Lung (tissue), 12 donors: ENCODE measurements around the gene PKD1. TPM values are rescaled to one million over a fixed set of nuclear protein-coding genes. Genes with fewer than 3 reads are reported as not detected.

Source experiments
- ATAC-seq: fragments of 200-7000 bp; cut with Tn5 transposase; one replicate; pipeline ENCODE4 v1.9.1; 2020; ENCODE audit warnings: moderate number of reproducible peaks; ENCODE audit not compliant: insufficient read depth, low FRiP score
- DNase-seq, 3 donors: peaks; one replicate each; pipeline ENCODE4 v3.0.0-alpha.2; 2013 to 2017
- H3K27ac ChIP-seq, 2 donors: one replicate each; pipeline ENCODE4 v1.5.1; 2013; ENCODE audit warnings: mild to moderate bottlenecking in 2 of 2, moderate library complexity in 2 of 2, control low read depth in 1 of 2, inconsistent platforms in 1 of 2, low read depth in 1 of 2, low read length in 1 of 2
- H3K27me3 ChIP-seq, 3 donors: one replicate each; pipeline ENCODE4 v1.5.1; 2013; ENCODE audit warnings: low read length in 2 of 3; ENCODE audit not compliant: control insufficient read depth in 3 of 3, insufficient read depth in 3 of 3
- H3K36me3 ChIP-seq, 4 donors: one replicate each; pipeline ENCODE4 v1.5.1; 2013; ENCODE audit warnings: low read length in 4 of 4, mild to moderate bottlenecking in 1 of 4, moderate library complexity in 1 of 4; ENCODE audit not compliant: control insufficient read depth in 4 of 4, insufficient read depth in 4 of 4
- H3K4me1 ChIP-seq, 5 donors: one replicate each; pipeline ENCODE4 v1.5.1; 2013; ENCODE audit warnings: low read length in 5 of 5, mild to moderate bottlenecking in 2 of 5, moderate library complexity in 1 of 5; ENCODE audit not compliant: control insufficient read depth in 5 of 5, insufficient read depth in 5 of 5
- H3K4me3 ChIP-seq: one replicate; pipeline ENCODE4 v1.5.1; 2013; ENCODE audit warnings: mild to moderate bottlenecking, control low read depth, moderate library complexity
- H3K9ac ChIP-seq, 2 donors: one replicate each; pipeline ENCODE4 v1.5.1; 2013; ENCODE audit warnings: low read length in 2 of 2, control low read depth in 1 of 2; ENCODE audit not compliant: insufficient read depth in 1 of 2
- H3K9me3 ChIP-seq, 4 donors: one replicate each; pipeline ENCODE4 v1.5.1; 2013; ENCODE audit warnings: low read length in 3 of 4, mild to moderate bottlenecking in 1 of 4, moderate library complexity in 1 of 4; ENCODE audit not compliant: control insufficient read depth in 4 of 4, insufficient read depth in 3 of 4
- WGBS, 2 donors: extraction: QIAGEN DNeasy Blood & Tissue Kit; methylation state at CpG; one replicate each; pipeline ENCODE4 v1.1.7; 2013; 5-methylcytosine and 5-hydroxymethylcytosine counted together
- polyA plus RNA-seq, 2 donors: library from polyadenylated mRNA; stranded (reverse); fragments of 200-250 nt; gene quantifications; one replicate each; pipeline ENCODE4 v1.2.1, GENCODE V29; 2013
- total RNA-seq, 2 donors: library from RNA; depleted of rRNA in 1 of 2; stranded (reverse); fragments of >200 nt in 1 of 2; gene quantifications; one replicate each; pipeline ENCODE4 v1.2.1, GENCODE V29; 2014 to 2021
- TF ChIP-seq, protein P1 (sequence below): IDR thresholded peaks from 2 replicates; pipeline ENCODE4 v1.5.1; 2012; ENCODE audit warnings: mild to moderate bottlenecking; ENCODE audit errors: control extremely low read depth, extremely low read depth
- donor health status: control.
- donor health status: control.
- donor health status: Bipolar disorder and iron deficiency.
- donor health status: healthy.
- donor health status: DM: yes; HTN: yes; CAD: no.

Gene PKD1
- total and polyA plus RNA-seq, 4 donors = 39.1 to 128 (median 64.6) TPM

DNA sequence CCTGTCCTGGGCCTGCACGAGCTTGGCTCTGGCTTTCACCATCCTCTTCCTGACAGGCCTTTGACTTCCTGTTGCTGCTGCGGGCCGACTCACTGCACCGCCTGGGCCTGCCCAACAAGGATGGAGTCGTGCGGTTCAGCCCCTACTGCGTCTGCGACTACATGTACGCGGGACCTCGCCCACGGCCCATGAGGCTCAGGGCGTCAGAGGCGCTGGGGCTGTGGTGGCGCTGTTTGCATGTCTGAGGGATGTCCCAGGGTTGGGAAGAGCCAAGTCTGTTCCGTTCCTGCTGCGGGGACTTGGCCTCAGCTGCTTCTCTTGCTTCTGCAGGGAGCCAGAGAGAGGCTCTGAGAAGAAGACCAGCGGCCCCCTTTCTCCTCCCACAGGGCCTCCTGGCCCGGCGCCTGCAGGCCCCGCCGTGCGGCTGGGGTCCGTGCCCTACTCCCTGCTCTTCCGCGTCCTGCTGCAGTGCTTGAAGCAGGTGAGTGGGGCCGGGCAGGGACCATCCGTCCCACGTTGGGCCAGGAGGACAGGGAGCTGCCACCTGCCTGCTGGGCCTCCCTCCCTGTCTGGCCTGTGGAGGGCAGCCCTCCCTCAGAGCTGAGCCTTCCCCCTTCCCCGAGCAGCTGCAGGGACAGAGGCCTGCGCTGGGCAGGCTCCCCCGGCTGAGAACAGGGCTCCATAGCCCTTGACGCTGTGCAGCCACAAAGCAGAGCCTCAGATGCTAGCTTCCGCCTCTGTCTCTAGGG lies 64.1 kb downstream of the PKD1 start:
- H3K9ac ChIP-seq = no peak overlapping the region
- no peak for DNase-seq
- H3K27me3 ChIP-seq = no peaks in the 10 kb centered on the region
- H3K36me3 ChIP-seq = peaks cover 3 to 70% (median 18%) of the 10 kb centered on the region in 4 donors
- WGBS, 2 donors = 85 to 87% methylated on average over 34 of the region's 34 CpGs
- TF ChIP-seq, protein P1, sequence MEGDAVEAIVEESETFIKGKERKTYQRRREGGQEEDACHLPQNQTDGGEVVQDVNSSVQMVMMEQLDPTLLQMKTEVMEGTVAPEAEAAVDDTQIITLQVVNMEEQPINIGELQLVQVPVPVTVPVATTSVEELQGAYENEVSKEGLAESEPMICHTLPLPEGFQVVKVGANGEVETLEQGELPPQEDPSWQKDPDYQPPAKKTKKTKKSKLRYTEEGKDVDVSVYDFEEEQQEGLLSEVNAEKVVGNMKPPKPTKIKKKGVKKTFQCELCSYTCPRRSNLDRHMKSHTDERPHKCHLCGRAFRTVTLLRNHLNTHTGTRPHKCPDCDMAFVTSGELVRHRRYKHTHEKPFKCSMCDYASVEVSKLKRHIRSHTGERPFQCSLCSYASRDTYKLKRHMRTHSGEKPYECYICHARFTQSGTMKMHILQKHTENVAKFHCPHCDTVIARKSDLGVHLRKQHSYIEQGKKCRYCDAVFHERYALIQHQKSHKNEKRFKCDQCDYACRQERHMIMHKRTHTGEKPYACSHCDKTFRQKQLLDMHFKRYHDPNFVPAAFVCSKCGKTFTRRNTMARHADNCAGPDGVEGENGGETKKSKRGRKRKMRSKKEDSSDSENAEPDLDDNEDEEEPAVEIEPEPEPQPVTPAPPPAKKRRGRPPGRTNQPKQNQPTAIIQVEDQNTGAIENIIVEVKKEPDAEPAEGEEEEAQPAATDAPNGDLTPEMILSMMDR = no peak
- H3K9me3 ChIP-seq = no peaks in the 10 kb centered on the region
- H3K4me3 ChIP-seq = no peak overlapping the region
- no peak overlapping the region for H3K27ac ChIP-seq
- no peaks in the 10 kb centered on the region for H3K4me1 ChIP-seq
- ATAC-seq = no peak

DNA sequence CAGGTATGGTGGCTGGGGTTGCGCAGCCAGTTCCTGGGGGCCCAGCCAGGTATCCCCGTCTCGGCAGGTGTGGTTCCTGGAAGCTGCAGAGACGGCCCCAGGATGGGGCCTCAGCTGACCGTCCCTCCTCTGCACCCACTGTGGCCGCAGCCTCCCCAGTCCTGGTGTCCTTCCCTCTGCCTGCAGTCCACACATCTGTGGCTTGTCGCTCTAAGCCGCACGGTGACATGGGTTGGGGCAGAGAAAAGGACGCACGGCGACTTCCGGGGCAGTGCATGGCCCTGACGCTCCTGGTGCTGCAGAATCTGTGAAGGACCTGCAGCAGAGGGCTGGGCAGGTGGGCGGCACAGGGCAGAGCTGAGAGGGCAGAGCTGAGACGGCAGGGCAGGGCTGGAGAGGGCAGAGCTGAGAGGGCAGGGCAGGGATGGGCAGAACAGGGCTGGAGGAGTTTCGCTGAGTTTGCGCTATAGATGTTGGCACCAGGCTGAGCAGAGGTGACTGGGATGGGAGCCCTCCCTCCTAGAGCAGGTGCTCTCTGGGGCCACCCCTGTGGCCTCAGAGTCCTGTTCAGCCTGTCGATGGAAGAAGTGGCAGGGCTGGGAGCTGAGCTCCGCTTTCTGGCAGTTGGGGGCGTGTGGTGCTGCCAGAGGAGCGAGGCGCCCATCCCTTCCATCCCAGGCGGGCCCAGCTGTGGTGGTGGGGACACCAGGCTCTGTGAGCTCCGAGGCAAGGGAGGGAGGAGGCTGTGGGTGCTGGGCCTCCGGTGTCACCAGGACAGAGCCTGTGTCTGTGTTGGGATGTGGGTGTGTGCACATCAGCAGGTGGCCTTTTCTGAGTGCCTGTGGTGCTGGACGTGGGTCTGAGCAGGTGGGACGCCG lies 64.9 kb downstream of the PKD1 start:
- Histone ChIP-seq H3K4me1 (no peaks in the 10 kb centered on the region), H3K27me3 (no peaks in the 10 kb centered on the region), H3K27ac (no peak overlapping the region), H3K9ac (no peak overlapping the region), H3K4me3 (no peak overlapping the region), H3K9me3 (no peaks in the 10 kb centered on the region), H3K36me3 (peaks cover 6 to 67% (median 23%) of the 10 kb centered on the region in 4 donors)
- TF ChIP-seq, protein P1 = no peak
- WGBS, 2 donors = 91 to 94% methylated on average over 27 to 29 of the region's 29 CpGs
- DNase-seq (no peak), ATAC-seq (no peak)

DNA sequence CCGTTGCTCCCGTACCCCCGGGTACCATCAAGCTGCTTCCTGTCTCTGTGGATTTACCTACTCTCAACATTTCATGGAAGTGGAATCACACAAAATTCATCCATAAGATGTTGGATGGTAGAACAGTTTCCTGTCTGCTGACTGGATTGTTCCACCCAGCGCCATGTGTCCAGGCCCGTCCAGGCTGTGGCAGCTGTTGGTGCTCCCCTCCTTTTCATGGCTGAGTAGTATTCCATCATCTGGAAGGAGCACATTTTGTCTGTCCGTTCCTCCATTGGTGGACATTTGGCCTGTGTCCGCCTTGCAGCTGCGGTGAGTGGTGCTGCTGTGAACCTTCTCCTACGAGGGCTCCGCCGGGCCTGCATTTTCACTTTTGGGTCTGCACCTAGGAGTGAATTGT lies 69.6 kb downstream of the PKD1 start:
- Histone ChIP-seq H3K9ac (no peak overlapping the region), H3K9me3 (no peaks in the 10 kb centered on the region), H3K4me3 (no peak overlapping the region), H3K4me1 (no peaks in the 10 kb centered on the region), H3K27ac (no peak overlapping the region), H3K36me3 (peaks cover 10 to 63% (median 28%) of the 10 kb centered on the region in 4 donors), H3K27me3 (no peaks in the 10 kb centered on the region)
- WGBS, 2 donors = 97 to 98% methylated on average over 11 of the region's 11 CpGs
- TF ChIP-seq, protein P1 = no peak
- ATAC-seq (no peak), DNase-seq (no peak)
